Measurements from ENCODE around the gene SLC9A6.

SLC9A6 gene

GRCh38 chrX:136057567-136057966 is 72.3 kb downstream of the SLC9A6 start:
- no peak overlapping the region for H3K4me3 ChIP-seq (ENCODE audit: low read depth, low read length)
- no peak for DNase-seq (ENCODE audit: low read depth)
- no peak for TF ChIP-seq CTCF (IDR thresholded peaks at IDR 0.05; ENCODE audit: insufficient read depth, low read depth, low read length, missing control alignments)

GRCh38 chrX:136059350-136059749 is 74.1 kb downstream of the SLC9A6 start:
- TF ChIP-seq CTCF (IDR thresholded peaks at IDR 0.05; ENCODE audit: insufficient read depth, low read depth, low read length, missing control alignments) = no peak
- H3K4me3 ChIP-seq (ENCODE audit: low read depth, low read length) = no peak overlapping the region
- DNase-seq (ENCODE audit: low read depth) = no peak

GRCh38 chrX:136061286-136061685 is 76.1 kb downstream of the SLC9A6 start:
- no peak overlapping the region for H3K4me3 ChIP-seq (ENCODE audit: low read depth, low read length)
- no peak for DNase-seq (ENCODE audit: low read depth)
- no peak for TF ChIP-seq CTCF (IDR thresholded peaks at IDR 0.05; ENCODE audit: insufficient read depth, low read depth, low read length, missing control alignments)

- TF ChIP-seq CTCF (IDR thresholded peaks at IDR 0.05; ENCODE audit: insufficient read depth, low read depth, low read length, missing control alignments) = no peak
Observed at GRCh38 chrX:136061696-136062095, 76.5 kb downstream of the SLC9A6 start.

GRCh38 chrX:136063340-136064079 is 78.3 kb downstream of the SLC9A6 start:
- TF ChIP-seq CTCF (IDR thresholded peaks at IDR 0.05; ENCODE audit: insufficient read depth, low read depth, low read length, missing control alignments) = no peak
- peak; percentile 7 for DNase-seq (ENCODE audit: low read depth)
- no peak overlapping the region for H3K4me3 ChIP-seq (ENCODE audit: low read depth, low read length)

More at GRCh38 chrX:136061696-136062095, 76.5 kb downstream of the SLC9A6 start:
- no peak for DNase-seq (ENCODE audit: low read depth)
- H3K4me3 ChIP-seq (ENCODE audit: low read depth, low read length) = no peak overlapping the region

- no peak overlapping the region for H3K4me3 ChIP-seq (ENCODE audit: low read depth, low read length)
- DNase-seq (ENCODE audit: low read depth) = no peak
- TF ChIP-seq CTCF (IDR thresholded peaks at IDR 0.05; ENCODE audit: insufficient read depth, low read depth, low read length, missing control alignments) = no peak
Observed at GRCh38 chrX:136064661-136065043, 79.4 kb downstream of the SLC9A6 start.

Measured in GM12865 (cell line).